Activated CD4-positive, alpha-beta T cell treated with anti-CD3 and anti-CD28 coated beads for 48 hours (primary cell): ENCODE measurements around the gene FOXJ3.
A peak's percentile ranks its signal among the peaks of the same experiment; 100 is the strongest.

Experiments used
- DNase-seq: peaks from one replicate; pipeline ENCODE4 v3.0.0-alpha.2; 2020

The FOXJ3 gene

GRCh38 chr1:42163536-42164503 lies 171.2 kb downstream of the FOXJ3 start:
- DNase-seq, result no peak

DNA sequence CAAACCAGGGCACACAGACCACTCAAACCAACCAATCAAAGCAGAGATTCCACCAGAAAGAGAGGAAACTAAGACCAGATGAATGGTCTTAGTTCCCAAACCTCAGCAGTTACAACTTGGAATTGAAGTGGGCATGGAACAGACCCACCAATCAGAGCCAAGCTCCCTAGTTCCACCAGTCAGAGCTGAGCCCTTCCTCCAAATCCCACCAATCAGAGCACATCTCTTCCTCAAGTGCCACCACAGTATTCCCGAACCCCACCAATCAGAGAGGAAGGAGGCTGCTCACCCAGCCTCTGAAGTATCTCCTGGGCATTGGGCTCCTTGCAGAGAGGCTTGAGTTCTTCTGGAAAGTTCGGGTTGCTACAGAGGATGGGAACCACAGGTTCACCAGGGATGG lies 171.9 kb downstream of the FOXJ3 start:
- DNase-seq, result no peak

- DNase-seq, result no peak
These were observed 172.9 kb downstream of the FOXJ3 start for GRCh38 chr1:42162181-42162580.

- DNase-seq, result no peak
These were observed 176.8 kb downstream of the FOXJ3 start for GRCh38 chr1:42158189-42158588.

DNA sequence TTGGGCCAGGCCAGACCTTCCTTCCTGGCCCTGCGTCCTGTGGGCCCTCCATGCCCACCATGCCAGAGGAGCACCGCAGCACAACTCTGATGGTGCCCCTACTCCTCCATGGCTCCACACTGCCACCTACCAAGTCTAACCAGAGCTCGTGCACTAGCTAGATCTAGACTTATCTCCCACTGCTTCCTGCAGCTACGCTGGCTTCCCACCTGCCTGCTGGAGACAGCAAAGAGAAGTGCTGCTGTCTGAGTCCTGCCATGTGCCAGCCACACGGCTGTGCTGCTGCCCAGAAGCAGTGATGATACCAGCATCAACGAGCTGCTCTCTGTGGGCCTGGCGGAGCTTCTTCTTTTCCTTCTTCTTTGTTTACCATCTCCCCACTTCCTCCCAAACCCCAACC lies 177.4 kb downstream of the FOXJ3 start:
- DNase-seq, result peak; percentile 12

- no peak for DNase-seq
These were observed 179.7 kb downstream of the FOXJ3 start for GRCh38 chr1:42155362-42155761.

DNA sequence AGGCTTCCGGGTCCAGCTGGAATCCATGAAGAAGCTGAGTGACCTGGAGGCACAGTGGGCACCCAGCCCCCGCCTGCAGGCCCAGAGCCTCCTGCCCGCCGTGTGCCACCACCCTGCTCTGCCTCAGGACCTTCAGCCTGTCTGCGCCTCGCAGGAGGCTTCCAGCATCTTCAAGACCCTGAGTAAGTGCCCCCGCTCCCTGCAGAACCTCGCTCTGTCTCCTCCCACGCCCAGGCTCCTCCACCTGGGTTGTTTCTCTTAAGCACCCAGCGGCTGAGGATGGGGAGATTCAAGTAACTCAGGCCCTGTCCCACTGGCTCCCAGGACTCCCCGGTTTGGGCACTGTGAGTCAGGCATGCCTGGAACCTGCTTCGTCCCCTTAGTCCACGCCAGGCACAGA lies 180.3 kb downstream of the FOXJ3 start:
- no peak for DNase-seq

DNA sequence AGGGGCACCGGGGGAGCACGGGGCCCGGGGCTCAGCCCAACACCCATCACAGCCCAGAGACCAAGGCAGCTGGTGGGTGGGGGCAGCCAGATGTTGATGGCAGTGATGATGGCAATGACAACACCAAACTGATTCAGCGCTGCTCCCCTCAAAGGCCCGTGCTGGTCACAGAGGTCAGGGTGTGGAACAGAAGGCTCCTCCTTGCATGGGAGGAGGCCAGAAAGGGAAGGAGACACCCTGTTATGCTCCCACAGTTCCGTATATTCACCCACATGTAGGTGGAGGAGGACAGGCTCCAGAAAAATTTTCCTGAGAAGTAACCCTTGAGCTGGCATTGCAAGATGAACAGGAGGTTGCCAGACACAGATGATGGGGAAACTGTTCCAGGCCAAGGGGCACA lies 181.4 kb downstream of the FOXJ3 start:
- DNase-seq, result no peak

DNA sequence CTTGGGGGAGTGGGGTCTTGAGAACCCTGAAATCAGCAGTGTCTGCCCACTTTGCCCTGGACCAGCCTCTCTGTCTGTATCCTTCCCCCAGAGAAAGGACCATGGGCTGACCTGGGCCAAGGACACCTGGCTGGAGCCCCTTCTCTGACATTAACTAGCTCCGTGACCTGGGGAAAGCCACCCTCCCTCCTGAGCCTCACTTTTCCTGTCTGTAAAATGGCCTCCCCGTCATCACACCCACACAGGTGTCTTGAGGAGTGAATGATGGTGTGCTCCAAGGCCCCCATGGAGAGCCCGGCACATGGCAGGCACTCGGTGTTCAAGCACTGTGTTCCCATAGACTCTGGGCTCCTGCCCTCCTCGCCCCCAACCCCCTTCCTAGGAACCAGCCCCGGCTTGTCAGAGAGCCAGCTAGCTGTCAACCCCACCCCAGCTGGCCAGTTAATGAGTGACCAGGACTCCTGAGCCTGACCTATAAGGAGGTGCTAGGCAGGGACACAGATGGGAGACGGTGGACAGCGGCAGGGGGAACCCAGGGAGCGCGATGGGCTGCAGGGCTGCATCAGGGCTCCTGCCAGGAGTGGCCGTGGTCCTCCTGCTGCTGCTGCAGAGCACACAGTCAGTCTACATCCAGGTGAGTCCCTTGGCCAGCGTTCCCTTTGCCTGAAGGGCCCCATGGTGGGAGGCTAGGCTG lies 182.0 kb downstream of the FOXJ3 start, which contains the start of gene GUCA2B:
TSS of gene GUCA2B (plus strand) at position 504 of the 694 bp plus-strand sequence. CDS start at position 545, 41 bp downstream.
- no peak for DNase-seq

DNA sequence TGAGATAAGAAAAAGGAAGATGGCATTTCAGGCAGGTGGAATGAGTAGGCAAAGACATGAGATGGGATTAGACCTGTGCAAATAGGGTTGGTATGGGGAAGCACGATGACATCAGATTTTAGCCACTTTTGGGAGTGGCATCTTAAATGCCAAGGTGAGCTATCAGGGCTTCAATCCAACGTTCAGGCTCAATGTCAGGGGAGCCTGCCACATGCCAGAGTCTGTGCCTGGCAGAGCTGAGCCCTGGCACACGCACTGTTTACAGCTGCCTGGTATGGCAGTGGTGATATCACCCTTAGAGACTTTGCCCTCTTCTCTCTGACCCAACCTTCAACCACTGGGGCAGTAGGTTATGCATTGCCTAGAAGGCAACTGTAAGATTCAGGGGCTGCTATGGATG lies 182.9 kb downstream of the FOXJ3 start:
- no peak for DNase-seq

GRCh38 chr1:42150651-42151050 lies 184.4 kb downstream of the FOXJ3 start:
- no peak for DNase-seq

DNA sequence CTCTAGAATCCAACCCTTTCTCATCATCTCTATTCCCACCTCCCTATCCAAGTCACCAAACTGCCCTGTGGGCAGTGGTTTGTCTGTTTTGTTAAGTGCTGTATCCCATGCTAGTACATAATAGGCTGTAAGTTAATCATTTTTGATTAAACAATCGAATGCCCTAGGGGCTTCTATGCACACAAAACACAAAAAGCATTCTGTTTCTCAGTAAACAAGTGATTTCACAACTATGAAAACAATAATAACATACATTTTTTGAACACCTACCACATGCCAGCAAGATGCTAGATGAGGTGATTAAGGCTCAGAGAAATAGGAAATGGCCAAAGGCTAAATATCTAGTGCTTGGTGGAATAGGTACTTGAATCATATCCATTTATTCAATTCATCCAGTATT lies 186.9 kb downstream of the FOXJ3 start:
- DNase-seq, result no peak

DNA sequence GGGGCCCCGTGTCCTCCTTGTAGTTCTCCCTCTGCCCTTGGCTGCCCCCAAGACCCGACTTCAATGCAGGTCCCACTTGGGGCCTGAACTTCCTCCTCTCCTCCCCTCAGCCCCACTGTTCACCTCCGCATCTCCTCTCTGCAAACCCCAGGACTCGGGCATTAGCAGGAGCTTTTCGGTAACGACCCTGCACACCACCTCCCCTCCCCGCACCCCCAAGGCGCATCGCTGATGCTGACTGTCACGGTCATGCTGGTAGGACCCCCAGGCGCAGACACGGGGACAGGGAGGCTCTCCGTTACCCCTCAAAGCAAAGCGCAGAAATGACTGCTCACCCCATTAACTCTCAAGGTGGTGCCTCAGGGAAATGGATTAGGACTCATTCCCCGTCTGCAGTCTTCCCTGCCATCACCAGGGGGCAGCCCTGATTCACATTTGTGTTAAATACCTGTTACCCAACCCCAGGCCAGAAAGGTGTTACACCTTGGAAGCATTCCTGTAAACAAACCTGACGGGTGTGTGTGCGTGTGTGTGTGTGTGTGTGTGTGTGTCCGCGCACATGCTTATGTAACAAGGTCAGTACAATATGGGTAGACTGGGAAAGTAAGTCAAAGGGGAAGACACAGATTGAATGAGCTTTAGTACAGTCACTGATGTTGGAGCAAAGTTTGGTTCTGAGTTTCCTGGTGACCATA lies 188.3 kb downstream of the FOXJ3 start:
- peak; percentile 84 for DNase-seq

DNA sequence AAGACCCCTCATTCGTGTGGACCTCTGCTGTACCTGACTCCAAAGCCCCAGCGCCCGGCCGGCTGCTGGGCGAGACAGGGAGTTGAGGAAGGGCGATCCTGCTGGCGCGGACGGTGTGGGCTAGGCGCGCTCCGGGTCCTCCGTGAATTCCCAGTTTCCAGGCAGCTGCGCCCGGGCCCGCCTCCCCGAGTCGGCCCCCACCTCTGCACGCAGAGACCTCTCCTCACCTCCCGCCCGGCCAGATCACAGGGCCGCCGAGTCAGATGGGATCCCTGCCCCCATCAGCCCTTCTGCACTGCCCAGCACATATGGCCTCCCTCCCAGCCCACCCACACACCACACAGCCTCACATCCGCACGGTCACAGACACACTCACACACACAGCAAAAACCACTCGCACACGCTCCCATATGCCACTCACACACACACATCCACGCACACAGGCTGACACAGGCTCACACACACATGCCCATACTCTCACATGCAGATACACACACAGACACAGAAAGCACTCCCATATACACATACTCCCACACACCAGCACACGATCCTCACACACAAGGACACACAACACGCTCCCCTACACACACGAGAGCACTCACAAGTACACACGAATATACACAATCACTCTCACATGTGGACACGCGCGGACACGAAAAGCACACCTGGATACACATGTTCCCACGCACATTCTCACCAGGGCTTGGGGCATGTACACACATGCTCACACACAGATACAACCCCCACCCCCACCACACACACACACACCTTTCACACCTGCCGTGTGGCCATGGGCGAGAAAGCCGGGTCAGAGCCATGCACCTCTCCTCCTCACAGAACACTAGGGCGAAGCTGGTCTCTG lies 189.0 kb downstream of the FOXJ3 start:
- no peak for DNase-seq

GRCh38 chr1:42145389-42145716 lies 189.7 kb downstream of the FOXJ3 start:
- DNase-seq, result no peak

GRCh38 chr1:42144711-42145388 lies 190.2 kb downstream of the FOXJ3 start:
- no peak for DNase-seq

- no peak for DNase-seq
These were observed 190.9 kb downstream of the FOXJ3 start for GRCh38 chr1:42143896-42144710.

DNA sequence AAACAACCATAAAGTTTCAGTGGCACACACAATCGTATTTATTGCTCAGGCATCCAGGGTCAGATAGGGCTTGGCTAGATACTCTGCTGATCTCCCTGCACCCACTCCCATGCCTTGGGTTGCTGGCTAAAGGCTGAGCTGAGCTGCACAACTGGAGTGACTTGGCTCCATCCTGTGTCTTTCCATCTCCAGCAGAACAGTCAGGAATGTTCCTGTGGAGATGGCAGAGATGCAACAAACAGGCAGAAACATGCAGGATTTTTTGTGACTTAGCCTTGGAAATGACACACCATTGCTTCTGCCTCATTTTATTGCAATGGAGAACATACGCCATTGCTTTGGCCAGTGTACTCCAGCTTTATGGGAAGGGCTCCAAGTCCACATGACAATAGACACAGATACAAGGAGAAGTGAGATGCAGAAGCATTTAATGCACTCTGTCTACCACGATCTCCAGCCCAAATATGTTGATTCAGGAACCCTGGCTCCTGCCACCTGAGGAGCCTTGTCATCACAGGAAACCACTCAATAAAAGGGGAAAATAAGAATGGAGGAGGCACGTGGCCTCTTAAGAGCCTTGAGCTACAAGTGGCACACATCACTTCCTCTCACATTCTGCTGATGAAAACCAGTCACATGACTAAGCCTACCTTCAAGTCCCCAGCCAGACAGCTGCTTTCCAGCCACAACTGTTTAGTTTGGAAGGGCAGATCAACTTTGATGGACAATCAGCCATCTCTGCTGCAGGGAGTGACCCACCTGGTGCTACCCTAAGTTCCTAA lies 191.9 kb downstream of the FOXJ3 start:
- DNase-seq, result no peak

- DNase-seq, result no peak
These were observed 193.1 kb downstream of the FOXJ3 start for GRCh38 chr1:42141978-42142377.

DNA sequence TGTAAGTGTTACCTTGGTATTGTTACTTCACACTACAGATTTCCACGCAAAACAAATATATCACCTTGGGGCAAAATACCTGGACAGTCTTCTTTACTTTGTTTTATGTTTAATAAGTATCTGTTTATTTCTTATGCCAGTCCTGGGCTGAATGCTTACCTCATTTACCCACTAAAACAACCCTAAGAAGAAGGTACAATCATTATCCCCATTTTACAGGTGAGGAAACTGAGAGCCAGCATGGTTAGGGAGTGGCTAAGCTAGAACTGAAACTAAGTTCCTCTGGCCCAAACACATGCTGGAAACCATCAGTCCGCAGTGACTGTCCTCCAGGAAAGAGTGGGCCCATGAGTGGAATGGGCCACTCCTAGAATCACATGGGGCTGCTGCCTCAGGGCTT lies 194.8 kb downstream of the FOXJ3 start:
- DNase-seq, result no peak
